Liver (tissue), 9 donors: ENCODE data around the gene DYRK3. TPM values are rescaled to one million over a fixed set of nuclear protein-coding genes. Genes with fewer than 3 reads are reported as not detected.

ENCODE experiments used
- DNase-seq: peaks from one replicate; pipeline ENCODE4 v3.0.0-alpha.2; 2017; ENCODE audit warnings: low spot score
- H3K27ac ChIP-seq, 2 donors: one replicate each; pipeline ENCODE4 v1.7.0; 2013; ENCODE audit warnings: inconsistent platforms in 2 of 2, low read length in 2 of 2, control low read depth in 1 of 2, low read depth in 1 of 2, mild to moderate bottlenecking in 1 of 2
- H3K27me3 ChIP-seq, 4 donors: one replicate each; pipeline versions ENCODE4 v1.6.1 to v1.7.0; 2013; ENCODE audit warnings: low read length in 3 of 4, inconsistent platforms in 1 of 4, mild to moderate bottlenecking in 1 of 4, moderate library complexity in 1 of 4; ENCODE audit not compliant: control insufficient read depth in 4 of 4, insufficient read depth in 4 of 4
- H3K36me3 ChIP-seq, 4 donors: one replicate each; pipeline versions ENCODE4 v1.6.1 to v1.7.0; 2013; ENCODE audit warnings: low read length in 3 of 4, mild to moderate bottlenecking in 3 of 4, low read depth in 1 of 4, moderate library complexity in 1 of 4; ENCODE audit not compliant: control insufficient read depth in 4 of 4, insufficient read depth in 3 of 4
- H3K4me1 ChIP-seq, 4 donors: one replicate each; pipeline versions ENCODE4 v1.6.1 to v1.7.0; 2013; ENCODE audit warnings: low read length in 3 of 4, mild to moderate bottlenecking in 3 of 4, moderate library complexity in 1 of 4; ENCODE audit not compliant: control insufficient read depth in 4 of 4, insufficient read depth in 4 of 4
- H3K4me3 ChIP-seq, 3 donors: one replicate each; pipeline versions ENCODE4 v1.6.1 to v1.7.0; 2013; ENCODE audit warnings: low read length in 3 of 3, control low read depth in 1 of 3, low read depth in 1 of 3, mild to moderate bottlenecking in 1 of 3
- H3K9ac ChIP-seq, 2 donors: one replicate each; pipeline ENCODE4 v1.7.0; 2013; ENCODE audit warnings: low read length in 2 of 2, mild to moderate bottlenecking in 2 of 2, moderate library complexity in 2 of 2, control low read depth in 1 of 2, low read depth in 1 of 2
- H3K9me3 ChIP-seq, 4 donors: one replicate each; pipeline versions ENCODE4 v1.6.1 to v1.7.0; 2013; ENCODE audit warnings: low read length in 3 of 4; ENCODE audit not compliant: control insufficient read depth in 4 of 4
- CTCF ChIP-seq: fragments of 150-350 bp; IDR thresholded peaks from 2 replicates; pipeline ENCODE4 v1.5.1; 2017; ENCODE audit warnings: improper control_type of control experiment, low read depth, low read length; ENCODE audit not compliant: missing input control
- FOXA2 ChIP-seq: IDR thresholded peaks from 2 replicates; pipeline ENCODE4 v1.6.1; 2016; ENCODE audit warnings: antibody characterized with exemption
- GABPA ChIP-seq, 2 donors: IDR thresholded peaks in 1 of 2; conservative IDR thresholded peaks in 1 of 2; 2 replicates each; pipeline ENCODE4 v1.6.1; 2016; ENCODE audit warnings: antibody characterized with exemption in 2 of 2, mild to moderate bottlenecking in 1 of 2, moderate library complexity in 1 of 2
- HNF4A ChIP-seq, 2 donors: conservative IDR thresholded peaks; 2 replicates each; pipeline ENCODE4 v1.6.1; 2016; ENCODE audit warnings: antibody characterized with exemption in 2 of 2, mild to moderate bottlenecking in 2 of 2
- HNF4G ChIP-seq: IDR thresholded peaks from 2 replicates; pipeline ENCODE4 v1.6.1; 2016; ENCODE audit warnings: antibody characterized with exemption
- JUND ChIP-seq, 2 donors: IDR thresholded peaks; 2 replicates each; pipeline ENCODE4 v1.6.1; 2016; ENCODE audit warnings: antibody characterized with exemption in 2 of 2
- NR2F2 ChIP-seq: IDR thresholded peaks from 2 replicates; pipeline ENCODE4 v1.6.1; 2016; ENCODE audit warnings: antibody characterized with exemption
- RAD21 ChIP-seq, 2 donors: IDR thresholded peaks; 2 replicates each; pipeline ENCODE4 v1.6.1; 2016; ENCODE audit warnings: antibody characterized with exemption in 2 of 2, mild to moderate bottlenecking in 2 of 2
- REST ChIP-seq: IDR thresholded peaks from 2 replicates; pipeline ENCODE4 v1.6.1; 2016; ENCODE audit warnings: antibody characterized with exemption, mild to moderate bottlenecking
- RXRA ChIP-seq, 2 donors: IDR thresholded peaks; 2 replicates each; pipeline ENCODE4 v1.6.1; 2017 to 2018; ENCODE audit warnings: antibody characterized with exemption in 2 of 2, mild to moderate bottlenecking in 1 of 2
- SP1 ChIP-seq: IDR thresholded peaks from 2 replicates; pipeline ENCODE4 v1.6.1; 2018; ENCODE audit warnings: antibody characterized with exemption, mild to moderate bottlenecking
- TAF1 ChIP-seq: conservative IDR thresholded peaks from 2 replicates; pipeline ENCODE4 v1.6.1; 2016; ENCODE audit warnings: antibody characterized with exemption, mild to moderate bottlenecking
- YY1 ChIP-seq: IDR thresholded peaks from 2 replicates; pipeline ENCODE4 v1.6.1; 2016; ENCODE audit warnings: antibody characterized with exemption, mild to moderate bottlenecking
- ZBTB33 ChIP-seq: IDR thresholded peaks from 2 replicates; pipeline ENCODE4 v1.6.1; 2016; ENCODE audit warnings: antibody characterized with exemption
- WGBS: extraction: QIAGEN DNeasy Blood & Tissue Kit; methylation state at CpG from one replicate; pipeline ENCODE4 v1.1.7; 2013; 5-methylcytosine and 5-hydroxymethylcytosine counted together
- polyA plus RNA-seq, 2 donors: library from polyadenylated mRNA; stranded (reverse) in 1 of 2; unstranded in 1 of 2; fragments of 200-250 nt in 1 of 2; fragments of >200 nt in 1 of 2; fragmentation: Nextera tagmentation in 1 of 2; extraction: Ambion mirVana in 1 of 2; gene quantifications; one replicate each; pipeline versions ENCODE4 v1.2.1 to v1.2.3, GENCODE V29; 2013 to 2015
- total RNA-seq, 2 donors: library from RNA; depleted of rRNA; stranded (reverse); fragments of >200 nt; gene quantifications; one replicate each; pipeline ENCODE4 v1.2.3, GENCODE V29; 2014
- TF ChIP-seq, protein P1 (sequence below): IDR thresholded peaks from 2 replicates; pipeline ENCODE4 v1.6.1; 2016; ENCODE audit warnings: antibody characterized with exemption
- donor health status: healthy.
- donor health status: healthy.
- donor health status: healthy.
- donor health status: healthy.
- donor health status: healthy.

DYRK3 gene
- total and polyA plus RNA-seq, 4 donors = 1.5 to 41.8 (median 5.0) TPM

GRCh38 chr1:206655471-206655882 lies 20.1 kb downstream of the DYRK3 start:
- Histone ChIP-seq H3K27ac (no peak overlapping the region), H3K4me3 (no peak overlapping the region), H3K36me3 (no peaks in the 10 kb centered on the region), H3K9me3 (no peaks in the 10 kb centered on the region), H3K27me3 (no peaks in the 10 kb centered on the region), H3K9ac (no peak overlapping the region), H3K4me1 (peaks cover 0 to 16% (median 8%) of the 10 kb centered on the region in 4 donors)
- no peak for DNase-seq
- WGBS = 93% methylated on average over 4 of the region's 4 CpGs
- no peak for TF ChIP-seq FOXA2
- TF ChIP-seq TAF1 = no peak
- no peak for TF ChIP-seq YY1
- no peak for TF ChIP-seq HNF4G
- TF ChIP-seq NR2F2 = no peak
- TF ChIP-seq ZBTB33 = no peak
- no peak for TF ChIP-seq JUND (IDR thresholded peaks at IDR 0.05)
- TF ChIP-seq RAD21 (IDR thresholded peaks at IDR 0.05) = no peak
- TF ChIP-seq, protein P1, sequence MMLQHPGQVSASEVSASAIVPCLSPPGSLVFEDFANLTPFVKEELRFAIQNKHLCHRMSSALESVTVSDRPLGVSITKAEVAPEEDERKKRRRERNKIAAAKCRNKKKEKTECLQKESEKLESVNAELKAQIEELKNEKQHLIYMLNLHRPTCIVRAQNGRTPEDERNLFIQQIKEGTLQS = no peak

- 80% methylated on average over 3 of the region's 3 CpGs for WGBS
- DNase-seq = no peak
- no peaks in the 10 kb centered on the region for H3K27me3 ChIP-seq
- no peaks in the 10 kb centered on the region for H3K9me3 ChIP-seq
- no peak overlapping the region for H3K9ac ChIP-seq
- TF ChIP-seq NR2F2 = no peak
- TF ChIP-seq SP1 = no peak
- H3K27ac ChIP-seq = no peak overlapping the region
- no peak overlapping the region for H3K4me3 ChIP-seq
- peaks cover 0 to 16% (median 8%) of the 10 kb centered on the region in 4 donors for H3K4me1 ChIP-seq
- H3K36me3 ChIP-seq = no peaks in the 10 kb centered on the region
Observed at GRCh38 chr1:206656936-206657335, 21.6 kb downstream of the DYRK3 start.

GRCh38 chr1:206657751-206658150 lies 22.4 kb downstream of the DYRK3 start:
- H3K4me3 ChIP-seq = no peak overlapping the region
- peaks cover 0 to 16% (median 8%) of the 10 kb centered on the region in 4 donors for H3K4me1 ChIP-seq
- 76% methylated on average over 6 of the region's 6 CpGs for WGBS
- no peaks in the 10 kb centered on the region for H3K27me3 ChIP-seq
- H3K9me3 ChIP-seq = no peaks in the 10 kb centered on the region
- DNase-seq = no peak
- H3K27ac ChIP-seq = no peak overlapping the region
- H3K9ac ChIP-seq = no peak overlapping the region
- no peaks in the 10 kb centered on the region for H3K36me3 ChIP-seq
- TF ChIP-seq RXRA (IDR thresholded peaks at IDR 0.05) = no peak
- no peak for TF ChIP-seq TAF1
- TF ChIP-seq, protein P1 = no peak
- no peak for TF ChIP-seq REST
- no peak for TF ChIP-seq YY1
- TF ChIP-seq FOXA2 = no peak
- no peak for TF ChIP-seq HNF4A (conservative IDR thresholded peaks at IDR 0.05)
- no peak for TF ChIP-seq HNF4G
- no peak for TF ChIP-seq GABPA (IDR thresholded peaks at IDR 0.05 in 1 of 2, conservative IDR thresholded peaks at IDR 0.05 in 1 of 2)
- no peak for TF ChIP-seq CTCF
- TF ChIP-seq JUND (IDR thresholded peaks at IDR 0.05) = no peak
- TF ChIP-seq ZBTB33 = no peak
